ENCODE results near the gene CALCOCO1.

- TF ChIP-seq CTCF (IDR thresholded peaks at IDR 0.05; ENCODE audit: low read depth, low read length, poor library complexity, severe bottlenecking) (no peak), EZH2phosphoT487 (IDR thresholded peaks at IDR 0.05; ENCODE audit: borderline replicate concordance, low read length) (no peak)
These were observed 24.3 kb upstream of the CALCOCO1 start, which contains the start of gene CISTR for GRCh38 chr12:53751336-53752191.
